ENCODE data around the gene REEP6.
"Not testable (repeated sequence)": the region's sequence is repeated elsewhere in the genome, so short reads cannot be mapped to it uniquely, and the experiment has no call there.

REEP6 gene

GRCh38 chr19:1505991-1506881 lies 15.3 kb downstream of the REEP6 start:
- in situ Hi-C loops (cut with MboI; ENCODE audit: low sequenced_read_pairs) = no loop called here

- in situ Hi-C loops (cut with MboI; ENCODE audit: low sequenced_read_pairs) = no loop called here
Measured at GRCh38 chr19:1507192-1507660, 16.2 kb downstream of the REEP6 start.

- in situ Hi-C loops (cut with MboI; ENCODE audit: low sequenced_read_pairs) = no loop called here
Measured at GRCh38 chr19:1507763-1508506, 17.0 kb downstream of the REEP6 start.

- in situ Hi-C loops (cut with MboI; ENCODE audit: low sequenced_read_pairs) = no loop called here
Measured at GRCh38 chr19:1508507-1508856, 17.5 kb downstream of the REEP6 start.

GRCh38 chr19:1509602-1510441 lies 18.8 kb downstream of the REEP6 start:
- in situ Hi-C loops (cut with MboI; ENCODE audit: low sequenced_read_pairs) = no loop called here

DNA sequence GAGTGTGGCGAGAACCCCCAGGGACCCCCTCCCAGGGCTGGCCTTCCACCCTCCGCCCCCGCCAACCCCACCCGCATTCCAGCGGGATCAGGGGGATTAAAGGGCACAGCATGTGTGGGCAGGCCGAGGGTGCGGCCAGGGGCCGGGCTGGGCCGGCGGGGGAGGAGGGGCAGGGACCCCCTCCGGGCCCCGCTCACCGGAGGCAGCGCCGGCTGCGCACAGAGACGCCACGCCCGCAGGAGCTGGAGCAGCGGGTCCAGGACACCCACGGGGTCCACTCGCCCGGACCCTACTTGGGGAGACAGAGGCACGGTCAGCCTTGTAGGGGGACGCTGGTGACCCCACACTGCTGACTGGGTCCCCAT lies 19.4 kb downstream of the REEP6 start:
- in situ Hi-C loops (cut with MboI; ENCODE audit: low sequenced_read_pairs) = no loop called here

GRCh38 chr19:1510807-1511206 lies 19.8 kb downstream of the REEP6 start:
- in situ Hi-C loops (cut with MboI; ENCODE audit: low sequenced_read_pairs) = no loop called here

- in situ Hi-C loops (cut with MboI; ENCODE audit: low sequenced_read_pairs) = no loop called here
Measured at GRCh38 chr19:1511318-1512317, 20.6 kb downstream of the REEP6 start.

GRCh38 chr19:1512671-1513498 lies 21.9 kb downstream of the REEP6 start, which contains the start of gene ADAMTSL5:
Gene ADAMTSL5 (minus strand): TSS chr19:1513019. CDS start chr19:1510943, 2,076 bp downstream.
- in situ Hi-C loops (cut with MboI; ENCODE audit: low sequenced_read_pairs) = no loop called here

DNA sequence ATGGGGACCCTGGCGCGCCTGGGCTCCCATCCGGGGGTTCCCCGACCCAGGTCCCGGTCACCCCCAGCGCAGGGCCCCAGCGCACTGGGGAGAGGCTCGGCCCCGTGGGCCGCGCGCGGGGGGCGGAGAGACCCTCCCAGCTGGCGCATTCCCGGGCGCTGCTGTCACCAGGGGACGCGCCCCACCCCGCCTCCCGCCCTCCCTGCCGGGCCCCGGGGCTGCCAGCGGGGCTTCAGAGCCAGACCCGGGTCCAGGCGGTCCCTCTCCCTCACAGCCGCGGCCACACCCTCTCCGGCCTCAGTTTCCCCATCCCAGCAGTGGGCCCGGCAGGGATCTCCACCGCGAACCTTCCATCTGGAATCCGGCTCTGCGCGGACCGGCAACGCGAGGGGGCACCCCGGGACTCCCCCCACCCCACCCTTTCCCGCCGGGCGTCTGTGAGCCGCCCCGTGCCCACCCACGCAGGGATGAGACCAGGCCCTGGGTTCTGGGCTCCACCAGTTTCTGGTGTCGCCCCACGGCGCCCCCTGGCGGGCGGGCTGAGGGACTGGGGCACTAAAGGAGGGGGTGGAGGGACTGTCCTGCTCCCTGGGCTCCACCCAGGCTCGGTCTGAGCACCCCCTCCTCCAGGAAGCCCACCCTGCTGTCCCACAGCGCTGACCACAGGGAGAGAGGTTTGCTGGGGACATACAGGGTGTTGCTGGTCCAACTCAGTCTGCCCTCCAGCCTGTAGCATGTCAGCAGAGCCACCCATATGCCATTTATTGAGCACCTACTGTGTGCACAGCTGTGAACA lies 22.7 kb downstream of the REEP6 start:
- in situ Hi-C loops (cut with MboI; ENCODE audit: low sequenced_read_pairs) = no loop called here

DNA sequence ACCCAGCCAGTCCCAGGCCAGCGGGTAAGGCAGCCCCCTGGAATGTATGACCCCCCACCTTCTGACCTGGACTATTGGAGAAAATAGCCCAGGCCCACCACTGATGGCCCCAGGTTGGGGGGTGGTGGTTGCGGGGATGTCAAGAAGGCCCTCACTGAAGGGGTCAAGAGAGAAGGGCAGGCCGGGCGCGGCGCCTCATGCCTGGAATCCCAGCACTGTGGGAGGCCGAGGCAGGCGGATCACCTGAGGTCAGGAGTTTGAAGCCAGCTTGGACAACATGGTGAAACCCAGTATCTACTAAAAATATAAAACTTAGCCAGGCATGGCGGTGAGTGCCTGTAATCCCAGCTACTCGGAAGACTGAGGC lies 23.3 kb downstream of the REEP6 start:
- in situ Hi-C loops (cut with MboI; ENCODE audit: low sequenced_read_pairs) = no loop called here

GRCh38 chr19:1514986-1515721 lies 24.2 kb downstream of the REEP6 start:
- in situ Hi-C loops (cut with MboI; ENCODE audit: low sequenced_read_pairs) = no loop called here

- in situ Hi-C loops (cut with MboI; ENCODE audit: low sequenced_read_pairs) = no loop called here
Measured at GRCh38 chr19:1516395-1516753, 25.4 kb downstream of the REEP6 start.

GRCh38 chr19:1518471-1518870 lies 27.5 kb downstream of the REEP6 start:
- in situ Hi-C loops (cut with MboI; ENCODE audit: low sequenced_read_pairs) = no loop called here

DNA sequence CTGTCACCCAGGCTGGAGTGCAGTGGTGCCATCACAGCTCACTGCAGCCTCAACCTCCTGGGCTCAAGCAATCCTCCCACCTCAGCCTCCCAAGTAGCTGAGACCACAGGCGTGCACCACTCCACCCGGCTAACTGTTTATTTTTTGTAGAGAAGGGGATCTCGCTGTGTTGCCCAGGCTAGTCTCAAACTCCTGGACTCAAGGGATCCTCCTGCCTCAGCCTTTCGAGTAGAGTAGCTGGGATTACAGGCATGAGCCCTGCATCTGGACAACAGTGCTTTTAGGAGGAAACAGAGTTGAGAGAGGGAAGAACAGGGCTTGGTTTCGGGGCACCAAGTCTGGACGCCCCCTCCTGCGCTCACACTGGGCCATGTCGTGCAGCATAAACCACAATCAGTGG lies 28.8 kb downstream of the REEP6 start:
- in situ Hi-C loops (cut with MboI; ENCODE audit: low sequenced_read_pairs) = not testable (repeated sequence)

DNA sequence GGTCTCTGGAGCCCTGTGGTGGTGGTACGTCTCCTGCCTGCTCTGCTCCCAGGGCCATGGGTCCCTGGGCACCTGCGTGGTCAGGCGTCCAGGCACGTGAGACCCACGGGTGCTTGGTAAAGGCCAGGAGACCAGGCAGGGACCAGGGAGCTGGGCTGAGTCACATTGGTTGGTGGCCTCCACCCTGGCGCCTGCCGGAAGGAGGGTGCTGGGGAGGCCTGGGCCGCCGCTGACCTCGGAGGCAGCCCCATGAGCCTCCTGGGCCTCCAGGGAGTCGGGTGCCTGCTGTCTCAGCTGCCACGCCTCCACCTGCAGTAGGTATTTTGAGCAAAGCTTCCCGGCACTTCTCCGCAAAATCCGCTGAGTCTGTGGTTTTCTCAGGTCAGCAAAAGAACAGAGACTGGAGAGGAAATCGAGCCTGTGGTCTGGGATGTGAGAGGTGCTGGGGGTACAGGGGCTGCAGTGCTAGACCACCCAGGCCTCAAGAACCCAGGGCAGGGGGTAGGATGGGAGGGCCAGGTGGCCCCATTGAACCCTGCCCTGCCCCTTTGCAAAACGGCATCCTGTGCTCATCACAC lies 29.3 kb downstream of the REEP6 start:
- in situ Hi-C loops (cut with MboI; ENCODE audit: low sequenced_read_pairs) = no loop called here

DNA sequence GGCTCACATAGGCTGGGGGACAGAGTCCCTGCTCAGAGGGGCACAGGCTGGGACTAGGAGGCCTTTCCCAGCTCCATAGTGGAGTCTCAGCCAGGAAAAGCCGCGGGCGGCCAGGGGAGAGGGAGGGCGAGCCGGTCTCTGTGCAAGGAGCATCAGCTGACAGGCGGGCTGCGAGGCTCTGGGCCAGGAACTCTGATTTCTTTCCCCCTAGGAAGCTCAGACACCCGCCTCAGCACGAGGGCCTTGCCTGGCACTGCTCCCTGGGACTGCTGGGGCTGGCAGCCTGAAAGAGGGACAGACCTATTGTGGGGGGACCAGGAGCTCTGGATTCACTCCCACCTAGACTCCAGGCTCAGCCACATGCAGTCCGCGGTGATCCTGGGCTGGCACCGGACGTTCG lies 30.7 kb downstream of the REEP6 start:
- in situ Hi-C loops (cut with MboI; ENCODE audit: low sequenced_read_pairs) = no loop called here

All from HL-60/S4 treated with retinoic acid at 250 ng/mL for 4 days and 3 days (cell line).